IPS-18c (cell line): ENCODE results near the gene ANKFY1.

Experiments used
- H3K4me3 ChIP-seq: 2 replicates; pipeline ENCODE4 v1.7.0; 2013; ENCODE audit warnings: low read depth, mild to moderate bottlenecking, low read length, moderate library complexity; ENCODE audit not compliant: insufficient read depth
- H3K9me3 ChIP-seq: one replicate; pipeline ENCODE4 v1.6.1; 2013; ENCODE audit warnings: mild to moderate bottlenecking, low read length, moderate library complexity; ENCODE audit not compliant: control insufficient read depth, insufficient read depth

ANKFY1 gene

GRCh38 chr17:4172356-4172755 is 91.4 kb downstream of the ANKFY1 start:
- Histone ChIP-seq H3K9me3 (no peaks in the 10 kb centered on the region), H3K4me3 (no peak overlapping the region)

- Histone ChIP-seq H3K4me3 (no peak overlapping the region), H3K9me3 (no peaks in the 10 kb centered on the region)
These were observed 93.0 kb downstream of the ANKFY1 start for GRCh38 chr17:4170639-4171280.

GRCh38 chr17:4167786-4168185 is 96.0 kb downstream of the ANKFY1 start:
- Histone ChIP-seq H3K9me3 (no peaks in the 10 kb centered on the region), H3K4me3 (no peak overlapping the region)

- no peak overlapping the region for H3K4me3 ChIP-seq
- H3K9me3 ChIP-seq = no peaks in the 10 kb centered on the region
These were observed 97.4 kb downstream of the ANKFY1 start for GRCh38 chr17:4166419-4166818.

- no peaks in the 10 kb centered on the region for H3K9me3 ChIP-seq
- H3K4me3 ChIP-seq = no peak overlapping the region
These were observed 98.3 kb downstream of the ANKFY1 start for GRCh38 chr17:4165301-4166010.

GRCh38 chr17:4163951-4164350 is 99.8 kb downstream of the ANKFY1 start:
- Histone ChIP-seq H3K4me3 (no peak overlapping the region), H3K9me3 (no peaks in the 10 kb centered on the region)

GRCh38 chr17:4162775-4163466 is 100.9 kb downstream of the ANKFY1 start:
- Histone ChIP-seq H3K4me3 (no peak overlapping the region), H3K9me3 (no peaks in the 10 kb centered on the region)

- H3K4me3 ChIP-seq = no peak overlapping the region
- no peaks in the 10 kb centered on the region for H3K9me3 ChIP-seq
These were observed 101.5 kb downstream of the ANKFY1 start for GRCh38 chr17:4162321-4162720.

- H3K4me3 ChIP-seq = no peak overlapping the region
- no peaks in the 10 kb centered on the region for H3K9me3 ChIP-seq
These were observed 101.8 kb downstream of the ANKFY1 start for GRCh38 chr17:4161967-4162305.

- Histone ChIP-seq H3K9me3 (no peaks in the 10 kb centered on the region), H3K4me3 (no peak overlapping the region)
These were observed 102.4 kb downstream of the ANKFY1 start for GRCh38 chr17:4161192-4161966.

GRCh38 chr17:4160294-4160859 is 103.4 kb downstream of the ANKFY1 start:
- H3K4me3 ChIP-seq = no peak overlapping the region
- no peaks in the 10 kb centered on the region for H3K9me3 ChIP-seq

GRCh38 chr17:4159761-4160160 is 104.0 kb downstream of the ANKFY1 start:
- Histone ChIP-seq H3K4me3 (no peak overlapping the region), H3K9me3 (no peaks in the 10 kb centered on the region)

- Histone ChIP-seq H3K4me3 (no peak overlapping the region), H3K9me3 (no peaks in the 10 kb centered on the region)
These were observed 106.0 kb downstream of the ANKFY1 start for GRCh38 chr17:4157618-4158333.

GRCh38 chr17:4156750-4157381 is 106.9 kb downstream of the ANKFY1 start:
- Histone ChIP-seq H3K9me3 (no peaks in the 10 kb centered on the region), H3K4me3 (no peak overlapping the region)

- H3K9me3 ChIP-seq = no peaks in the 10 kb centered on the region
- H3K4me3 ChIP-seq = no peak overlapping the region
These were observed 107.7 kb downstream of the ANKFY1 start for GRCh38 chr17:4155980-4156620.

GRCh38 chr17:4154201-4154600 is 109.6 kb downstream of the ANKFY1 start:
- Histone ChIP-seq H3K4me3 (no peak overlapping the region), H3K9me3 (no peaks in the 10 kb centered on the region)
